K562 (cell line): ENCODE data around the gene COMTD1. TPM values are rescaled to one million over a fixed set of nuclear protein-coding genes. Genes with fewer than 3 reads are reported as not detected.
A peak's percentile ranks its signal among the peaks of the same experiment; 100 is the strongest.
"Not testable (repeated sequence)": the region's sequence is repeated elsewhere in the genome, so short reads cannot be mapped to it uniquely, and the experiment has no call there.

Experiments
- ATAC-seq: fragments of 200-7000 bp; cut with Tn5 transposase; 3 replicates; pipeline ENCODE4 v1.9.1; 2020; ENCODE audit warnings: moderate library complexity
- BruUV-seq: library from RNA; stranded (reverse); fragments of 400-500 nt; replicated peaks from 2 replicates; lab custom pipeline; 2021; lab: Mats Ljungman, UMichigan
- CTCF ChIA-PET: fragments of 300-600 bp; formaldehyde crosslinking; extraction: SDS; loops from one replicate; lab custom pipeline; 2021; ENCODE audit warnings: low intra/inter-chr PET ratio; lab: Yijun Ruan, JAX
- POLR2A ChIA-PET: fragments of 300-600, 350-650 bp; sonication (Branson Sonifier 250); formaldehyde crosslinking; extraction: SDS; loops from one replicate; lab custom pipeline; 2021; ENCODE audit warnings: antibody characterized with exemption, inconsistent platforms; lab: Yijun Ruan, JAX
- DNase-seq, 4 experiments: peaks; one replicate each; pipeline versions ENCODE4 v3.0.0 to v3.0.0-alpha.2; 2011 to 2018; ENCODE audit warnings: low spot score in 3 of 4, mixed read lengths in 3 of 4; ENCODE audit errors: extremely low read depth in 1 of 4
- FAIRE-seq: peaks from 2 replicates; lab custom pipeline; 2011; peaks lifted over from hg19 to GRCh38; lab: Jason Lieb, UNC
- H2AFZ ChIP-seq: 2 replicates; pipeline ENCODE4 v1.6.0; 2011; ENCODE audit warnings: low read depth, low read length, control low read depth, inconsistent platforms
- H3K27ac ChIP-seq: fragments of 200-600 bp; 3 replicates; pipeline ENCODE4 v1.8.0; 2011; ENCODE audit warnings: low read depth, mild to moderate bottlenecking, control low read depth, inconsistent platforms, low read length, moderate library complexity, mixed read lengths; ENCODE audit errors: extremely low read depth
- H3K27me3 ChIP-seq, 2 experiments: fragments of 300-600 bp in 1 of 2; 2 replicates in 1 of 2; 3 replicates in 1 of 2; pipeline versions ENCODE4 v1.6.0 to v1.8.0; 2011; ENCODE audit warnings: inconsistent platforms in 2 of 2, low read length in 2 of 2, mild to moderate bottlenecking in 1 of 2, mixed read lengths in 1 of 2, moderate library complexity in 1 of 2; ENCODE audit not compliant: control insufficient read depth in 2 of 2, insufficient read depth in 2 of 2
- H3K36me3 ChIP-seq: fragments of 300-600 bp; 3 replicates; pipeline ENCODE4 v1.8.0; 2011; ENCODE audit warnings: mild to moderate bottlenecking, low read length, inconsistent platforms; ENCODE audit not compliant: control insufficient read depth, insufficient read depth
- H3K4me1 ChIP-seq, 2 experiments: fragments of 200-600 bp in 1 of 2; replicated peaks in 1 of 2; 2 replicates in 1 of 2; 3 replicates in 1 of 2; pipeline versions ENCODE4 v1.5.1 to v1.8.0; 2011; ENCODE audit warnings: inconsistent platforms in 2 of 2, low read length in 2 of 2, mild to moderate bottlenecking in 1 of 2, mixed read lengths in 1 of 2, moderate library complexity in 1 of 2; ENCODE audit not compliant: control insufficient read depth in 2 of 2, insufficient read depth in 2 of 2
- H3K4me2 ChIP-seq: 2 replicates; pipeline ENCODE4 v1.6.1; 2011; ENCODE audit warnings: low read length, control low read depth, inconsistent platforms, mixed read lengths; ENCODE audit not compliant: insufficient read depth
- H3K4me3 ChIP-seq: fragments of 200-600 bp; sonication (generic), shearing (Covaris generic); 2 replicates; pipeline ENCODE4 v1.5.1; 2016; ENCODE audit warnings: control low read depth, inconsistent platforms
- H3K79me2 ChIP-seq: fragments of 200-600 bp; 3 replicates; pipeline ENCODE4 v1.8.0; 2011; ENCODE audit warnings: low read length, inconsistent platforms; ENCODE audit not compliant: control insufficient read depth, insufficient read depth
- H3K9ac ChIP-seq, 2 experiments: 2 replicates each; pipeline versions ENCODE4 v1.6.0 to v1.6.1; 2011; ENCODE audit warnings: low read depth in 2 of 2, low read length in 2 of 2, control low read depth in 1 of 2, inconsistent platforms in 1 of 2, mild to moderate bottlenecking in 1 of 2, mixed read lengths in 1 of 2; ENCODE audit not compliant: insufficient read depth in 1 of 2
- H3K9me1 ChIP-seq: one replicate; pipeline ENCODE4 v1.6.0; 2011; ENCODE audit warnings: inconsistent platforms, mild to moderate bottlenecking, low read length, moderate library complexity; ENCODE audit not compliant: control insufficient read depth, insufficient read depth
- H3K9me3 ChIP-seq: replicated peaks from 2 replicates; pipeline ENCODE4 v1.5.1; 2011; ENCODE audit warnings: low read depth, low read length, inconsistent platforms; ENCODE audit not compliant: control insufficient read depth, insufficient read depth
- H4K20me1 ChIP-seq: replicated peaks from 2 replicates; pipeline ENCODE4 v1.6.1; 2011; ENCODE audit warnings: low read length, inconsistent platforms, mixed read lengths; ENCODE audit not compliant: control insufficient read depth, insufficient read depth
- OTX1 ChIP-seq: fragments of 450-650 bp; formaldehyde crosslinking; IDR thresholded peaks from 2 replicates; pipeline ENCODE4 v1.4.0; 2022; ENCODE audit warnings: mild to moderate bottlenecking
- POU5F1 ChIP-seq: fragments of 150-350 bp; IDR thresholded peaks from 2 replicates; pipeline ENCODE4 v1.6.1; 2014; ENCODE audit warnings: borderline replicate concordance, low read length, low read depth, mild to moderate bottlenecking; ENCODE audit not compliant: partially characterized antibody
- ZNF121 ChIP-seq: sonication (generic); formaldehyde crosslinking; conservative IDR thresholded peaks from 2 replicates; pipeline ENCODE4 v1.8.0; 2022; ENCODE audit warnings: missing genetic modification reagents
- ZNF324 ChIP-seq: fragments of 250-450 bp; sonication (Bioruptor Pico); IDR thresholded peaks from 2 replicates; pipeline ENCODE4 v1.4.0; 2020; ENCODE audit warnings: mild to moderate bottlenecking
- ZNF583 ChIP-seq: fragments of 250-450 bp; sonication (Bioruptor Pico); IDR thresholded peaks from 2 replicates; pipeline ENCODE4 v1.4.0; 2020
- WGBS: fragments of 100-300 bp; shearing (Covaris generic); methylation state at CpG from one replicate; pipeline ENCODE4 v1.1.6; 2016; ENCODE audit warnings: low coverage, mixed read lengths; ENCODE audit not compliant: insufficient coverage; ENCODE audit errors: missing lambda C conversion rate; 5-methylcytosine and 5-hydroxymethylcytosine counted together
- in situ Hi-C: fragments of 300-500 bp; cut with MboI; formaldehyde crosslinking; loops from 4 replicates; pipeline ENCODE4 v1.15.0; 2018; ENCODE audit warnings: inconsistent platforms, mixed read lengths
- intact Hi-C: fragments of 100-400 bp; cut with micrococcal nuclease; formaldehyde crosslinking; loops from 2 replicates; pipeline ENCODE4 v1.14.2; 2022
- polyA plus RNA-seq, 8 experiments: library from polyadenylated mRNA; depleted of rRNA in 4 of 8; stranded (reverse) in 5 of 8; unstranded in 3 of 8; fragments of >200 nt; fragmentation: Nextera tagmentation in 2 of 8; fragmentation: Illumina TruSeq in 1 of 8; extraction: Ambion mirVana in 2 of 8; extraction: Trizol in 1 of 8; gene quantifications; 2 replicates each; pipeline versions ENCODE4 v1.2.1 to v1.2.3, GENCODE V29; 2011 to 2014; ENCODE audit warnings: inconsistent platforms in 1 of 8, missing spikeins in 1 of 8
- total RNA-seq, 7 experiments: library from RNA; depleted of rRNA in 6 of 7; stranded (reverse); fragments of >200 nt in 6 of 7; fragmentation: Illumina TruSeq in 2 of 7; extraction: Trizol in 2 of 7; gene quantifications; 2 replicates each; pipeline versions ENCODE4 v1.2.1 to v1.2.3, GENCODE V29; 2011 to 2021; ENCODE audit warnings: low replicate concordance in 1 of 7

COMTD1 gene
- total and polyA plus RNA-seq, 9 of the 15 experiments (the other 6 are each of a cell fraction or from before 2014, with no cell fraction given) = 0.41 to 112 (median 13.7) TPM

- peaks cover 34% of the 10 kb centered on the region for H4K20me1 ChIP-seq
- H2AFZ ChIP-seq, BruUV-seq, intact Hi-C loops, H3K4me1 ChIP-seq, H3K4me2 ChIP-seq, H3K27me3 ChIP-seq, FAIRE-seq, H3K9ac ChIP-seq, H3K9me3 ChIP-seq, CTCF ChIA-PET, H3K9me1 ChIP-seq, ATAC-seq, DNase-seq, H3K4me3 ChIP-seq, H3K27ac ChIP-seq, in situ Hi-C loops: not testable (repeated sequence)
- H3K36me3 ChIP-seq = peaks cover 97% of the 10 kb centered on the region
- POLR2A ChIA-PET = interaction anchor here (1.0 to 6.1 kb wide), 5 partner anchors 9 to 24 kb away, joined by 3 to 41 read pairs (median 4); partner anchors contain the start of gene VDAC2
- WGBS = 95% methylated on average over 8 of the region's 8 CpGs
- TF ChIP-seq ZNF121 = peak; percentile 40
- peaks cover 90% of the 10 kb centered on the region for H3K79me2 ChIP-seq
Observed at GRCh38 chr10:75221492-75221891, 14.3 kb downstream of the COMTD1 start.

- Histone ChIP-seq H3K27me3 (no peaks in the 10 kb centered on the region), H2AFZ (no peak overlapping the region), H3K4me3 (no peak overlapping the region), H4K20me1 (peaks cover 32% of the 10 kb centered on the region), H3K4me2 (no peak overlapping the region), H3K9me1 (no peaks in the 10 kb centered on the region), H3K27ac (no peak overlapping the region), H3K79me2 (peaks cover 89% of the 10 kb centered on the region), H3K9me3 (no peaks in the 10 kb centered on the region), H3K9ac (no peak overlapping the region), H3K36me3 (peaks cover 97% of the 10 kb centered on the region), H3K4me1 (no peaks in the 10 kb centered on the region)
- intact Hi-C loops = no loop called here
- in situ Hi-C loops = no loop called here
- ATAC-seq = no peak
- FAIRE-seq = no peak
- 87% methylated on average over 4 of the region's 4 CpGs for WGBS
- BruUV-seq = no TSS peak
- DNase-seq = no peak
- POLR2A ChIA-PET = interaction anchor here (1.0 to 2.7 kb wide), 2 partner anchors 9 to 12 kb away, joined by 3 to 11 read pairs; partner anchors contain the start of gene VDAC2
- CTCF ChIA-PET = no interaction called here
- no peak for TF ChIP-seq ZNF583 (CRISPR knock-in tag)
- no peak for TF ChIP-seq POU5F1
- no peak for TF ChIP-seq OTX1 (CRISPR knock-in tag)
- no peak for TF ChIP-seq ZNF324 (CRISPR knock-in tag)
Observed at GRCh38 chr10:75220274-75220673, 15.5 kb downstream of the COMTD1 start.
